Kidney capillary endothelial cell (primary cell): ENCODE data around the gene SLC43A3.
"Not testable (repeated sequence)": the region's sequence is repeated elsewhere in the genome, so short reads cannot be mapped to it uniquely, and the experiment has no call there.

Experiments used
- DNase-seq: peaks from one replicate; pipeline ENCODE4 v3.0.0-alpha.2; 2018; ENCODE audit warnings: low spot score

Gene SLC43A3

DNA sequence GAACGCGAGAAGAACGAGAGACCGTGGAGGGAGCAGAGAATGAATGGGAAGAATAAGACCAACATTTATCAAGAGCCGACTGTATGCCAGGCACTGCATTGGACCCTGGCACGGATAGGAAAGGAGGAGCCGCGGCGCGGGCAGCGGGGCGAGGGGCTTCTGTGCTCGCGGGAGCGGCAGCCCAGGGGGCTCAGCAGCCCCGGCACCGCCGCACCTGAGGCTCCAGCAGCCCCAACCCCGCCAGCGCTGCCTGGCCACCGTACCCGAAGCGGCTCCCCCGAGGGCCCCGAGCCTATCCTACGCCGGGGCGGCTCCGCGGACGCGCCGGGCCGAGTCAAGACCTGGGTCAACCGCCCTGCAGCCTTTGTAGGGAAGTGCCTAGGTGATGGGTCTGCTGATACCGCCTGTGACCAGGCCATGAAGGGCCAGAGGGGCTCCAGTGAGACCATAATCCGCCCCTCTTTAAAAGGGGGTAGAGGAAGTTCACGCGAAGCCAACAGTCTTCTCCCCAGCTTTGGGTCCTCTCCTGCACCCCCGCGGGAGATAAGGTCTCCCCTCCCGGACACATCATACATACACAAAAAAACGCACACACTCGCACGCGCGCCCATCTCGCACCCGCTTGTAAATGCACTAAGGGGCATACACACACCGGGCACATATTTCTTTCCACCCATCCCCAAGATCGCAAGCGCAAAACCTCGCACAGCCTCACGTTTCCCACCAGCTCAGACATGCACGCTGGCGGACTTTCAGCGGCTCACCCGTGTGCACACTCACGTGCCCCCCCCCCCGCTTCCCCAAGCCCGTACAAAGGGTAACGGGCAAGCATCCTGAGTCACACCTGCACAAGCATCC is 32.5 kb upstream of the SLC43A3 start:
- no peak for DNase-seq

DNA sequence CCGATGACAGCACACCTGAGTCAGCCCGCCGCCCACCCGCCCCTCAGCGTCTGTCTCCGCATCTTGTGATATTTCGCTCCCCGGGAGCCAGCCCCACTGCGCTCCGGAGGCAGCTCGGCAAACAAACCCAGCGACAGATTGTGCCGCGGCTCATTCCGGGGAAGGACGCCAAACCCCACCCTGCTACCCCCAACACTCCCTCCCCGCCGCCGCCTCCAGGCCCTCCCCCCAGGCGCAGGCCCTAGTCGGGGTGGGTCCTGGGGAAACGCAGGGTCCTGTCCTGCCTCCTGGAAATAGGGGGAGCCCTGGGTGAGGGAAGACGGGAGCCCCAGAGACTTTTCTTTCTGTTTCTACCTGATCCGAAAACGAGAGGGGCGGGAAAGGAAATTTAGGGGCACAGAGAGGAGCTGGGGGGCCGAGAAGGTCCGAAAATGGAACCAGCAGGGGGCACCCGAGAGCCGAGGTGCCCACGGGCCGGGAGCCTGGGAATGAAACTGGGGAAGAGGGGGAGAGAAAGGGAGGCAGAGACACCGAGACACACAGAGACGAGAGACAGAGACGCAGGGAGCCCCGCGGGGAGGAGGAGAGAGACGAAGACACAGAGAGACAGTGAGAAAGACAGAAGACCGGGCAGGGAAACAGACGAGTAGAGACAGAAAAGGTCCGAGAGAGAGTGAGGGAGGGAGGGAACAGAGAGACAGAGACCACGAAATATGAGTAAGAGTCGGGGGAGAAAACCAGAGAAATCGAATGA is 31.7 kb upstream of the SLC43A3 start:
- DNase-seq: no peak

DNA sequence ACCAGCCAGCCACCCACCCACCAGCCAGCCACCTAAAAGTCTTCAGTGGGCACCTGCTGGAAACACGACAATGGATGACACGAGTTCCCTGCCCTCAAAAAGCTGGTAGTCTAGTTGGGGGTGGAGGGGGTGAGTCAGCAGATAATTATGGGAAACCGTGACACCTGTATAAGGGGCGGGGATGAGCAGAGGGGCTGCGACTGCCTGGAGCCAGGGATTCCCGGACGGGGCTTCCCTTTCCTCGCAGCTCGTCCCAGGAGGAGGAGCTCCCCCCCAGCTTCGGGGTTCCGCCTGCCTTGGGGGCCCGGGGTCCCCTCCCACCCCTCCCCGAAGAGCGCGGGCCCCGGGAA is 31.1 kb upstream of the SLC43A3 start:
- DNase-seq: no peak

DNA sequence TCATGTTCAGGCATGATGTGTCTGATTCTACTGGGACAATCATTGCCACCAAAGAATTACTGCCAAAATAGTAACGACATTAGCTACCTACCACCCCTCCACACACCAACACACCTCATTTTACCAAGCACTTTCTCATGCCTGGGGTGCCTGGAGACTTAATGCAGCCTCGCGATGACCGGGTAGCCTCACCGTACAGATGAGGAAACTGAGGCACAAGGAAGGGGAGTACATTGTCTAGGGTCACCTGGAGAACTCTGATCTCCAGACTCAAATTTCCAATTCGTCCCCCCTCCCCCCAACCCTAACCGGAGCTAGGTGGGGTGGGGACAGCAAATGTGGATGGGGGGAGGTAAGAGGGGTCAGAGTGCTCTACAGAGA is 30.7 kb upstream of the SLC43A3 start:
- no peak for DNase-seq

DNA sequence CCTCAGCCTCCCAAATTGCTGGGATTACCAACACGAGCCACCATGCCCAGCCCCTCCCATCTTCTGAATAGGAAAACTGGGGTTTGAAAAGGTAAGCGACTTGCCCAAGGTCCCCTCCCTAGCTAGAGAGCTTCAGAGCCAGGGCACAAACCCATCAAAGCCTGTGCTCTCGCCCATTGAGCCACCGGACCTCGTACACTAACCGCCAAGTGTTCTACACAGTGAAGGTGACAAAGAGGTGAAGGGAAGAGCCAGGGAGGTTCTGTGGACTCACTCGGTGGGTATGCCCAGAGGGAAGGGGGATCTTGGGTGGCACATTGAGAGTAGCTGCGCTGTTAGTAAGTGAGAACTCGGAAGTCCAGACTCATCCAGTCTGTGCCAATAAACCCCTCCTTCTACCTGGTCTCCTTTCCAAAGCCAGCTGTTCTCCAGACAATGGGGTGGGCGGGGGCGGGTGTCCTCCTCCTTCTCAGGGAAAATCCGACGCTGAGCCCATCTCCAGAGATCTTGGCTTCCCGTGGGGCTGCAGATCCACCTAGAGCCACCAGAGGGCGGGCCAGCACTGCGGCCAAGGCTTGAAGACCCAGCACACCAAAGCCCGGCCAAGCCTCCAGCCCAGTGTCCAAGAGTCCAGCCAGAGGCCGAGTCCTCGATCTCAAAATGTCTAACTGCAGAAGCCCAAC is 30.2 kb upstream of the SLC43A3 start:
- DNase-seq: peak; percentile 64

DNA sequence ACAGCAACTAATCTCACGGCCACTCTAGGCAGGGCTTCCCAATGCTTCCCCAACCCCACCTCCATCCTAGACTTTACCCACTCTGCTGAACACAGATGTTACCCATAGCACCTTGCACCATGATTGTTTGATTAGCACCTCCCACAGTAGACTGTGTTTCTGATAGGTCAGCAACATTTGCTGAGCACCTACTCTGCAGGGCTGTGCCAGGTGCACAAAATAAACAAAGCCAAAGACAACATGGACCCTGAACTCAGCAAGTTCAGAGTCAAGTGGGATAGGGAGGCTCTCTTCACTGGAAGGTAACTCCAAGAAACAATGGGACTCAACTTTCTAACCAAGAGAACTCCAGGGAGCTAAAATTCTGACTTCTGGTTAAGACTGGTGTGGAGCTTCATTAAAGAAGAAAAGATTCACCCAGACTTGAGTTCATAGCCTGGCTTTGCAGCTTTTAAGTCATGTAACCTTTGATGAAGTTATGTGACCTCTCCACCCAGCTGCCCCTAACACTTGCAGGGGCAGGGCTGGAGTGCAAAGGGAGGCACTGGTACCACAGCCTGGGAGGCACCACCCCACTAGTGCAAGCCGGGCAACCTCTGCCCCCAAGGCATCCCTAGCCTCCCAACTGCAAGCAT is 26.7 kb upstream of the SLC43A3 start:
- DNase-seq: no peak

DNA sequence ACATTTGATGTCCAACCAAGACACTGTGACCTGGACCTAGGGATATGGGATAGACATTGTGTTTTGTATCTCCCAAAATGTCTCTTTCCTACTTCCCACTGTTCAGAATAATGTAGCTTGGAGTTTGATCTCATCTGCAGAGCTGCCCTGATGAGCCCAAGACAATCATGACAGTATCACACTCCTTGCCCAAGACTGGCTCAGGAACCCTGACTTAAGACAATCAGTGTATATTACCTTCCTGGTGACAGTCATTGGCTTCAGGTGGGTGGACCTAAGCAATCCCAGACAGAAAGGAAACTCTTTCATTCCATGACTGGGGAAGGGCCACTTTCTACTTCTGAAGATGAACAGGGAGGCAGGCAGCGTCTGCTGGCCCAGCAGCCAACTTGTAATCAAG is 19.1 kb upstream of the SLC43A3 start:
- no peak for DNase-seq

DNA sequence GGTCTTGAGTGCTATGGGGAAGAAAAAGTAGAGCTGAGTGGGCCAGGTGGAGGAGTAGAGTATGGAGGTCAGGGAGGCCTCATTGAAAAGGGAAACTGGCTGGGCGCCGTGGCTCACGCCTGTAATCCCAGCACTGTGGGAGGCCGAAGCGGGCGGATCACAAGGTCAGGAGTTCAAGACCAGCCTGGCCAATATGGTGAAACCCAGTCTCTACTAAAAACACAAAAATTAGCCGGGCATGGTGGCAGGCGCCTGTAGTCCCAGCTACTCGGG is 18.1 kb upstream of the SLC43A3 start:
- DNase-seq: not testable (repeated sequence)

DNA sequence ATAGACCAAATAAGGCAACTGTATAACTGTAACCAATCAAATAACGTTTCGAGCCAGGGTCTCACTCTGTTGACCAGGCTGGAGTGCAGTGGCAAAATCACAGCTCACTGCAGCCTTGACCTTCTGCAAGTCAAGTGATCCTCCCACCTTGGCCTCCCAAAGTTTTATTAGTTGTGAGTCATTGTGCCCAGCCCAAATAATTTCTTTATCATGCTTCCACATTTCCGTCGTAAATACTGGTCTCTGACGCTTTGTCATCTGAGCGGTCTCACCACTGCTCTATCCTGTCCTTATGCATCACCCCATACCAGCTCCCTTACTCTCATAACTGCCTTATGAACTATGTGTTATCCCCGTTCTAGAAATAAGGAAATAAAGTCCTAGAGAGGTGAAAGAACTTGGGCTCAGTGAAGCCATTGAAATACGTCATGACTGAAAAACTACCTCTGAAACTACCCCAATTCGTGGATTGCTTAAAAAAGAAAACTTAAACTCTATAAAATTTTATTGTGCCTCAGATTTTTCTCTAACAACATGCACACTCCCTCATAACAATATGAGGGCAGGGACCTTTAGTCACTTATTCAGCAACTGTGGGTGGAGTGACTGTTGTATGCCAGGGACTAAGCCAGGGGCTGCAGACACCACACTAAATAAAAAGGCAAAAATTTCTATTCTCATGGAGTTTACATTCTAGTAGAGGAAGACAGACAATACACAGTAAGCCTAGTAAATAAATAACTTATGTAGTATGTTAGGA is 17.6 kb upstream of the SLC43A3 start:
- no peak for DNase-seq

DNA sequence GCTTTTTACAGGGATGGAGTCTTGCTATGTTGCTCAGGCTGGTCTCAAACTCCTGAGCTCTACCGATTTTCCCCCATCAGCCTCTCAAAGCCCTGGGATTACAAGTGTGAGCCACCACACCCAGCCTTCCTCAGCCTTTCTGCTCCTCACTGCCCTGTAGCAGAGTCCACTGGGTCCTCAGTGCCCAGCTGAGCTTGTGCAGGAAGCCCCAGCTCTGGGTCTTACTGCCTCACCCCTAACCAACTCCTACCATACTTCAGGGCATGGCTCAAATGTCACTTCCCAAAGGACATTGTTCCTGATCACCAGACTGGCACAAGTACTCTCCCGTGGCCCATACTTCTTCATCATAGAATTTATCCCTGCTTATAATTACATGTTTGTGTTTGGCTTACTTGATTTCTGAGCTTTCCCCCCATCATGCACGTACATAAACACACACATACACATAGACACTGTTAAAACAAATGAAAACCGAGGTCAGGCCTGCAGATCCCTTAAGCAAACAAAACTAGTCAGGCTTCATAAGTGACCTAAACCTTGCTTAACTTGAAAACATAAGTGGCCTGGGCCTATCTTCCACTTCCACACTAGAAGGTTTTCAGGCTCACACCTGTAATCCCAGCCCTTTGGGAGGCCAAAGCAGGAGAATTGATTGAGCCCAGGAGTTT is 14.0 kb upstream of the SLC43A3 start:
- DNase-seq: no peak

DNA sequence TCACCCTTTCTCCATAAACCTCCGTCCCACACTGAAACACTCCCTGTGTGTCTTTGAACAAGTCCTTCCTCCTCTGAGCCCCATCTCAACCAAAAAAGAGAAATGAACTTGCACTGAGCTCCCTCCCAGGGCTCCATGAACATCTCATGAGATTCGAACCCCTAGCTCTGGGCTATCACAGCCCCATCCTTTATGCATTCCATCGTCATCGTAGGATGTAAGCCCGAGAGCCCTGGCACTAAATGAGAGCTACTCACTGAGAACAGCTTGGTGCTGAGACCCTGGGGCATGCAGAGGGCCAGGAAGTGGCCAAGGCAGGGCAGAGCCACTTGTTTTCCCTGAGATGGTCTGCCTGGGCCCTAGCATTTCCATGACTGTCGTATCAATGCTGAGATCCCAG is 12.9 kb upstream of the SLC43A3 start:
- no peak for DNase-seq

DNA sequence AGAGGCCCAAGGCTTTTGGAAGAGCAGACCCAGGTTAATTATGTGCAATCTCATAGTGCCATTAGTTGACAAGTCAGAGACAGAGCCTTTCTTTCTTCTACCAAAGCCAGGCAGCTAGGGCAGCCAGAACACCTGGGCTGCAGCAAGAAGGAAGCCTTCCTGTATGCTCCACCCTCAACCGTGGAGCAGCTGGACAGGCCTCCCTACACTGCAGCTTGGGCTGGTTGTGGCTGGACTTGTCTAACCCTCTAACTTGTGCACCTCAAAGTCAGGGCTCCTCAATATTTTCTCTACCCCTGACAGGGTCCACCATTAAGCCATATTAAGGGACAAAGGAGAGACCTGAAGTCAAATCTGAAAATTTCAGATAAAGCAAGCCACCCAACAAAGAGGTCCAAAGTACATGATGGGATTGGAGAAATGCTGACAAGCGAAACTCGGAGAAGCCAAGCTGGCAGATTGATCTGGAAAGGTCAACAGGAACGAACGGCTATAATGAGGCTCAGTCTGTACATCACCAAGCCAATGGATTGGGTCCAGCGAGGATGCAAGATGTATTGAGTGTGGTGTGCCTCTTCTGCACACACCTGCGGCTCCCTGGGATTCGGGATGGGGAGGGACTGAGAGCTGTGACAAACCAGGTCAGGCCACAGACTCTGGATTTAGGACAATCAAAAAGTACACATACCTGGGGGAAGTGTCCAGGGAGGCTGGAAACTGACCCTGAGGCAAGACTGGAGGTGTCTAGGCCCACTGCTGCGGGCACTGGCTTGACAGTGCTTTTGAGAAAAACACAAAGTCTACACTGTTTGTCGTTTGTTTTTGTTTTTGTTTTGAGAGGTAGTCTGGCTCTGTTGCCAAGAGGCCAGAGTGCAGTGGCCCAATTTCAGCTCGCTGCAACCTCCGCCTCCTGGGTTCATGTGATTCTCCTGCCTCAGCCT is 11.7 kb upstream of the SLC43A3 start:
- no peak for DNase-seq

DNA sequence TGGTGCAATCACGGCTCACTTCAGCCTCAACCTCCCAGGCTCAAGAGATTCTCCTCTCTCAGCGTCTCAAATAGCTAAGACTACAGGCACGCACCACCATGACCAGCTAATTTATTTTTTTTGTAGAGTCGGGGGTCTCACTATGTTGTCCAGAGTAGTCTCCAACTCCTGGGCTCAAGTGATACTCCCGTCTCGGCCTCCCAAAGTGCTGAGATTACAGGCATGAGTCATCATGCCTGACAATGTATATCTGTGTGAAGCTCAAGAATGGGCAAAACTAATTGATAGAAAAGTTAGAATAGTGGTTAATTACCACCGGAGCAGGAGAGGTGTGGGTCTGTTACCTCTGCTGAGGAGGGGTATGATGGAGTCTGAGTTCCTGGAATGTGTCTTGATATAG is 9.1 kb upstream of the SLC43A3 start:
- no peak for DNase-seq

DNA sequence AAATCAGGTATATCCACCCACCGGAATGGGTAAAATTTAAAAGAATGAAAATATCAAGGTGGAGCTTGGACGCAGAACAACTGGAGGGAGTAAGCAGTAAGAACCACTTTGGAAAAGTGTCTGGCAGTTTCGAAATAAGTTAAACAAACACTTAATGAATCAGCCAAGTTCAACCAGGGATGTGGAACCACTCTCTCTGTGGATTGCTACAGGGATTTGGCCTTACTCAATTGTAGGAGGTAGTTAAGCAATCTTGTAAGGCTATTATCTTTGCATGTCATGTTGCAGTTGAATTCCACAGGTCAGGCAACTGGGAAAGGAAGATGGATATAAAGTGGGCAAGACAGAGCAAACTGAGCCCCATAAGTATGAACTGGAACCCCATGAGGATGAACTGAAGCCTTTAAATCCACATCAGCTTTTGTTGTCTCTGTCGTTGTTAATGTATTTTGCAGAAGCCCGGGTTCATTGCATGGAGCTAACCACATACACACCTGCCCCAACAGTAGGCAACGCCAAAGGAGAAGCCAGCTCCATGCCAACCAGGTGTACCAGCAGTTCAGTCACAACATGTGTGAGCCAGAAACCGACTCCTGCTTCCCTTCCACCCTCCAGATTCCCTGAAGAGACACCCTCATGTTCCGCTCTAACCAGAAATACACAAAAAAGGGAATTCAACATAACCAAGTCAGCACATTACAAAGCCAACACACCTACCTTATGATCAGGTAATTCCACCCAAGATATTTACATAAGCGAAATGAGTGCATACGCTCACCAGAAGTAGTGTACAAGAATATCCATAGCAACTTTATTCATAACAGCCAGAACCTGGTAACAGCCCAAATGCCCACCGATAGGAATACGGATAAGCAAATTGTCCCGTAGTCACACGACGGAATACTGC is 8.0 kb upstream of the SLC43A3 start:
- DNase-seq: no peak

DNA sequence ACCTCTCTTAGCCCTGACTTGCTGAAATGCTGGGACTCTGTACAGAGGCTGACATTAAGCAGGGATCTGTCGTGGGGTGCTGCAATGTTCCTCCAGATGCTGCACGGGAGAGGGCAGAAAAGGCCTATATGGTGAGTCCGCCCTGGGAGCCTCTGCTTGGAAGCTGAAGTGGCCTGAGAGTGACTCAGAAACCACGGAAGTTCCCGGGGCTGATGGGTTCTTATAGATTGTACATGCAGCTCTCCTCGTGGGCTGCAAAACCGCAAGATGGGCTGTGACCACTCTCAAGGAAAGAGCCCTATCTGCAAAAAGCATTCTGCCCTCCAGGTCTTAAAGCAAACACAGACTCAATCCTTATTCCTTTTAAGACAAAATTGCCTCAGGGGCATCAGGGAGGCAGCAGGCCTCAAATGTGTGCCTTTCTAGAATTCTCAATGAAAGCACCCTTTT is 5.8 kb upstream of the SLC43A3 start:
- DNase-seq: no peak

DNA sequence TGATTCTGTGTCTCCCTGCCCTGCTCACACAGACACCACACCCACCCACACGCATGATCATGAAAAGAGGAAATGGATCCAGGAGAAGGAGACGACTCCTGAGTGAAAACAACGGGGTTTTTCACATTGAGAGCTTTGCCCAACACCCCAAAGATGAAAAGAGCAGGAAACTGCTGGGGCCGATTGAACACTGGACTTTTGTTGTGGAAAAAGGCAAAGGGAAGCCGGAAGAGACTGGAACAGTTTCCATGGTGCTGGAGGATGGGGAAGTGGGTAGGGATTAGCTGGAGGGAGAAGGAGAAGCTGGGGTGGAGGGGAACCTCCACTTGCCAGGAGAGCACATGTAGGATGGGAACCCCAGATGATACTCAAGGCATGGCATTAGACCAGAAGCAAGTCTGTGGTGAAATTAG is 5.2 kb upstream of the SLC43A3 start:
- no peak for DNase-seq

DNA sequence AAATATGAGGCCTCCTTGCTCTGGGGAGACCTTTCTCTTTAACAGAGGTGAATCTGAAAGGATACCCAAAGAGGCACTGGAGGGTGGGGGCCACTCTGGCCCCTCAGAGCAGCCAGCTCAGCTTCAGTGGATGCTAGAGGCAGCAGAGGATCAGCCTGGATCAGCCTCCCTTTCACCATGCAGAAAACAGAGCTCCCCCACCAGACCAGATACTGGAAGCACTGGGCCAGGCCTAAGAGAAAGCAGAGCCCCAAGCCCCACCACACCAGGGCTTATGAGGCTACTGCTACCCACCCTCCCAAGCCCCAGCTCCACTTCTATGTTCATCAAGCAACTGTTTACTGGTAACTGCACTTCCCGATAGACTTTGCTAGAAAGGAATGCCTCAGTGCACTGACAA is 4.0 kb upstream of the SLC43A3 start:
- no peak for DNase-seq

DNA sequence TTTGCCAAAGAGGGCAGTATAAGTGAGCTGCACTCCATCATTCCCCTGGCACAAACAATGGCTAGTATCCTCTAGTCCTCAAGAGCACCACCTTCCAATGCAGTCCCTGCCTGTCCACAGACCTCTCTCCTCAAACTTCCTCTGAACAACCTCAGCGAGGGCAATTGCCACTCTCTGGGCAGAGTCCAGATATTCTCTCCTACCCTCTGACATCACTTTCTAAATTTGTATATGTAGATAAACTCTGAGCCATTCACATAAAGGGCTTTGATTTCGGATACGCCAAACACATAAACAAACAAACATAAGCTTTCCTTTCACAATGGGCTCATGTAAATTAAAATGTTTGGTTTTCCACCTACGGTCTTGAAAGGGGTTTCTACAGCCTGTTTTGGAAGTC is 3.0 kb upstream of the SLC43A3 start:
- DNase-seq: no peak

DNA sequence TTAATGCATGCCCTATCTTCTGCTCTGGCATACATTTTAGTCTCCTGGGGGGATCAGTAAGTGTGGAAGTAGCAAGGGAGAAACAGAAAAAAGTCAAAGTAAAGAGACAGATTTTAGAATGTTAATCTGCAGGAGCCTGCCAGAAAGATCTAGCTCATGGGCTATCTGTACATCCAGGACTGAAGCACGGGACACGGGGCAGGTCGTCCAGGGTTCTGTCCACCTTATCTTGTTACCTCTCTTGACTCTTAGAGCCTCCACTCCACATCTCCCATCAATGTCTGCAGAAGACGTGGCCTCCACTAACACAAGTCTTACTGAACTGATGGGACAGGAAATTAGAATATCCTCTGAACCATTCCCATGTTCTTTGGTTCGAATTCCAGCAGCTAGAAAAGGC is 1.7 kb upstream of the SLC43A3 start:
- no peak for DNase-seq
